Measurements from ENCODE around the gene PRKRIP1.

- TF ChIP-seq, protein P1, sequence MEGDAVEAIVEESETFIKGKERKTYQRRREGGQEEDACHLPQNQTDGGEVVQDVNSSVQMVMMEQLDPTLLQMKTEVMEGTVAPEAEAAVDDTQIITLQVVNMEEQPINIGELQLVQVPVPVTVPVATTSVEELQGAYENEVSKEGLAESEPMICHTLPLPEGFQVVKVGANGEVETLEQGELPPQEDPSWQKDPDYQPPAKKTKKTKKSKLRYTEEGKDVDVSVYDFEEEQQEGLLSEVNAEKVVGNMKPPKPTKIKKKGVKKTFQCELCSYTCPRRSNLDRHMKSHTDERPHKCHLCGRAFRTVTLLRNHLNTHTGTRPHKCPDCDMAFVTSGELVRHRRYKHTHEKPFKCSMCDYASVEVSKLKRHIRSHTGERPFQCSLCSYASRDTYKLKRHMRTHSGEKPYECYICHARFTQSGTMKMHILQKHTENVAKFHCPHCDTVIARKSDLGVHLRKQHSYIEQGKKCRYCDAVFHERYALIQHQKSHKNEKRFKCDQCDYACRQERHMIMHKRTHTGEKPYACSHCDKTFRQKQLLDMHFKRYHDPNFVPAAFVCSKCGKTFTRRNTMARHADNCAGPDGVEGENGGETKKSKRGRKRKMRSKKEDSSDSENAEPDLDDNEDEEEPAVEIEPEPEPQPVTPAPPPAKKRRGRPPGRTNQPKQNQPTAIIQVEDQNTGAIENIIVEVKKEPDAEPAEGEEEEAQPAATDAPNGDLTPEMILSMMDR (IDR thresholded peaks at IDR 0.05; ENCODE audit: low read depth, low read length, poor library complexity, severe bottlenecking) = no peak
- no peak for TF ChIP-seq EZH2phosphoT487 (IDR thresholded peaks at IDR 0.05; ENCODE audit: borderline replicate concordance, low read length)
Observed at GRCh38 chr7:102472126-102473041, 76.2 kb downstream of the PRKRIP1 start.
